Endodermal cell (in vitro differentiated cells): ENCODE data around the gene MACROD1. TPM values are rescaled to one million over a fixed set of nuclear protein-coding genes. Genes with fewer than 3 reads are reported as not detected.

Source experiments
- DNase-seq: peaks from one replicate; pipeline ENCODE4 v3.0.0-alpha.2; 2017
- H3K27ac ChIP-seq: 2 replicates; pipeline ENCODE4 v1.5.1; 2013; ENCODE audit warnings: mild to moderate bottlenecking, low read depth, low read length, moderate library complexity
- H3K27me3 ChIP-seq: 2 replicates; pipeline ENCODE4 v1.6.1; 2013; ENCODE audit warnings: mild to moderate bottlenecking, low read length, moderate library complexity; ENCODE audit not compliant: insufficient read depth, control insufficient read depth, poor library complexity, severe bottlenecking
- H3K36me3 ChIP-seq: 2 replicates; pipeline ENCODE4 v1.7.0; 2013; ENCODE audit warnings: mild to moderate bottlenecking, low read length, moderate library complexity; ENCODE audit not compliant: control insufficient read depth, insufficient read depth
- H3K4me1 ChIP-seq: one replicate; pipeline ENCODE4 v1.7.0; 2013; ENCODE audit warnings: low read length; ENCODE audit not compliant: control insufficient read depth, insufficient read depth
- H3K4me3 ChIP-seq: 2 replicates; pipeline ENCODE4 v1.5.1; 2013; ENCODE audit warnings: mild to moderate bottlenecking, low read length, moderate library complexity
- H3K9ac ChIP-seq: 2 replicates; pipeline ENCODE4 v1.6.1; 2013; ENCODE audit warnings: mild to moderate bottlenecking, low read length, moderate library complexity; ENCODE audit not compliant: poor library complexity, severe bottlenecking; ENCODE audit errors: extremely low read depth
- H3K9me3 ChIP-seq: 2 replicates; pipeline ENCODE4 v1.6.1; 2013; ENCODE audit warnings: mild to moderate bottlenecking, low read length, moderate library complexity; ENCODE audit not compliant: control insufficient read depth
- H3K27ac Mint-ChIP-seq: 2 replicates; pipeline ENCODE4 v1.8.0; 2020; ENCODE audit warnings: mixed read lengths
- H3K27me3 Mint-ChIP-seq: 2 replicates; pipeline ENCODE4 v1.8.0; 2021; ENCODE audit warnings: mild to moderate bottlenecking, mixed read lengths; ENCODE audit not compliant: insufficient read depth
- H3K36me3 Mint-ChIP-seq: 2 replicates; pipeline ENCODE4 v1.8.0; 2020; ENCODE audit warnings: low read depth, mixed read lengths
- H3K4me1 Mint-ChIP-seq: 2 replicates; pipeline ENCODE4 v1.8.0; 2020; ENCODE audit warnings: mixed read lengths
- H3K4me3 Mint-ChIP-seq: 2 replicates; pipeline ENCODE4 v1.8.0; 2020; ENCODE audit warnings: mild to moderate bottlenecking, moderate library complexity, mixed read lengths
- H3K9me3 Mint-ChIP-seq: 2 replicates; pipeline ENCODE4 v1.8.0; 2020; ENCODE audit warnings: mild to moderate bottlenecking, mixed read lengths
- WGBS, 2 experiments: methylation state at CpG; one replicate each; pipeline versions ENCODE4 v1.1.5 to v1.1.7; 2013; ENCODE audit warnings: missing lambda C conversion rate in 2 of 2, mixed read lengths in 1 of 2; ENCODE audit not compliant: insufficient coverage in 1 of 2, insufficient read length in 1 of 2; 5-methylcytosine and 5-hydroxymethylcytosine counted together
- total RNA-seq, 2 donors: library from RNA; stranded (reverse); fragmentation: NEBNext Ultra II Directional in 1 of 2; extraction: Animal tissue kit (Norgen Biotek cat#: 25700) in 1 of 2; gene quantifications; 2 replicates in 1 of 2; 3 replicates in 1 of 2; pipeline ENCODE4 v1.2.1, GENCODE V29; 2021
- TF ChIP-seq, protein P1 (sequence below): fragments of 200-600 bp; sonication (generic); conservative IDR thresholded peaks from 2 replicates; pipeline ENCODE4 v1.5.0; 2021; ENCODE audit warnings: antibody characterized with exemption, mild to moderate bottlenecking

MACROD1 gene
- total RNA-seq, 2 donors from 2014 or later = 23.0 to 41.9 TPM

DNA sequence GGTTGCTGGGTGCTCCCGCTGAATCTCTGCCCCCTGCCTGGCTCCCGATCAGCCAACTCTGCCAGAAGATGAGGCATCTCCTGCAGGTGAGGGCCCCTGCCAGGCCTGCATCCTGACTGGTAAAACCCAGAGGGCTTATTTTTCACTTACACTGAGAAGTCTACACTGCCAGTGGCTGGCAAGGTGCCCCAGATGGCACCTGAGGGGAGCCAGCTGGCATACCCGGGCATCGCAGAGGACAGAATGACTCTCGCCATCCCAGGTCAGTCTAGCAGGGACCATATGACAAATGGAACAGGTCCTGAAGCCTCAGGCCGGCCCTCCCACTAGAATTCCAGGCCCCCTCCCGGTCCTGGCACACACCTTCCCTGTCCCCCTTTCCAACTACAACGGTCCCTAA is 30.9 kb downstream of the MACROD1 start:
- TF ChIP-seq, protein P1, sequence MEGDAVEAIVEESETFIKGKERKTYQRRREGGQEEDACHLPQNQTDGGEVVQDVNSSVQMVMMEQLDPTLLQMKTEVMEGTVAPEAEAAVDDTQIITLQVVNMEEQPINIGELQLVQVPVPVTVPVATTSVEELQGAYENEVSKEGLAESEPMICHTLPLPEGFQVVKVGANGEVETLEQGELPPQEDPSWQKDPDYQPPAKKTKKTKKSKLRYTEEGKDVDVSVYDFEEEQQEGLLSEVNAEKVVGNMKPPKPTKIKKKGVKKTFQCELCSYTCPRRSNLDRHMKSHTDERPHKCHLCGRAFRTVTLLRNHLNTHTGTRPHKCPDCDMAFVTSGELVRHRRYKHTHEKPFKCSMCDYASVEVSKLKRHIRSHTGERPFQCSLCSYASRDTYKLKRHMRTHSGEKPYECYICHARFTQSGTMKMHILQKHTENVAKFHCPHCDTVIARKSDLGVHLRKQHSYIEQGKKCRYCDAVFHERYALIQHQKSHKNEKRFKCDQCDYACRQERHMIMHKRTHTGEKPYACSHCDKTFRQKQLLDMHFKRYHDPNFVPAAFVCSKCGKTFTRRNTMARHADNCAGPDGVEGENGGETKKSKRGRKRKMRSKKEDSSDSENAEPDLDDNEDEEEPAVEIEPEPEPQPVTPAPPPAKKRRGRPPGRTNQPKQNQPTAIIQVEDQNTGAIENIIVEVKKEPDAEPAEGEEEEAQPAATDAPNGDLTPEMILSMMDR = no peak
- no peak overlapping the region for H3K4me3 ChIP-seq
- Mint-ChIP-seq H3K9me3 (no peaks in the 10 kb centered on the region), H3K36me3 (no peaks in the 10 kb centered on the region), H3K4me1 (peaks cover 38% of the 10 kb centered on the region), H3K4me3 (no peak overlapping the region), H3K27ac (no peak overlapping the region), H3K27me3 (peaks cover 29% of the 10 kb centered on the region)
- H3K27ac ChIP-seq = no peak overlapping the region
- H3K4me1 ChIP-seq = peaks cover 28% of the 10 kb centered on the region
- no peak for DNase-seq
- H3K9me3 ChIP-seq = no peaks in the 10 kb centered on the region
- no peaks in the 10 kb centered on the region for H3K36me3 ChIP-seq
- no peak overlapping the region for H3K9ac ChIP-seq
- WGBS, 2 experiments = 91 to 92% methylated on average over 2 to 8 of the region's 8 CpGs
- H3K27me3 ChIP-seq = peaks cover 24% of the 10 kb centered on the region

DNA sequence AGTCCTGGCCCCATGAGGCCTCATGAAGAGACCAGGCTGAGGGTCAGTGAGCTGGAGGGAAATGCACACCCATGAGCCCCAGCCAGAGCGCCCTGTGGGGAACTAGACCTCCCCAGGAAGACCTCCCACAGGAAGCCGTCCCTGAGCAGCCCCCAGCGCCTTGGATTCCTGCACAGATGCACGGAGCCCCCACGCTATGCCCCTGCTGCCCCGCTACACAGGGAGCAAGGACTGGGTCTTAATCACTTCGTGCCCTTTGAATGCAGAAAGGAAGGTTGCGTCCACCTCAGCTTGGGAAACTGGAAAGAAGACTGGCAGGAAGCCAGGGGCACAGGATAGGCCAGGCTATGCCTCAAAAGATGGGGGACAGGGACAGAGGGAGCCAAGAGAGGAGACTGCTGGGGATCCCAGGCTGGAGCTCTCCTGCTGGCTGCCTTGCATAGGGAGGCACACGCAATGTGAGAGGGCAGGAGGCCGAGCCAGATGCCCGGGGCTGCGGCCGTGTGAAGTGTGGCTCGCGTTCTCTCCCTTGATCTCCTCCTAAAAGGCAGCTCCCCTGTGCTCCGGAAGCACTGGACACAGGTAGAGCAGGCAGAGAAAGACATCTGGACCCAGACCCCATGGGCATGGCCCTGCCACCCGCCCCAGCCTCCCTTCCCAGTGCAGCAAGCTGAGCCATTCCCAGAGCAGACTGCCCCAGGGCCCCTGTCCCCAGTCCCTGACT is 32.8 kb downstream of the MACROD1 start:
- H3K9me3 Mint-ChIP-seq = no peaks in the 10 kb centered on the region
- Histone ChIP-seq H3K9me3 (no peaks in the 10 kb centered on the region), H3K4me1 (peaks cover 25% of the 10 kb centered on the region), H3K9ac (no peak overlapping the region), H3K4me3 (no peak overlapping the region), H3K27ac (no peak overlapping the region), H3K27me3 (peaks cover 24% of the 10 kb centered on the region), H3K36me3 (no peaks in the 10 kb centered on the region)
- peaks cover 26% of the 10 kb centered on the region for H3K27me3 Mint-ChIP-seq
- DNase-seq = no peak
- H3K4me3 Mint-ChIP-seq = no peak overlapping the region
- 88 to 91% methylated on average over 16 to 17 of the region's 17 CpGs for WGBS, 2 experiments
- H3K36me3 Mint-ChIP-seq = no peaks in the 10 kb centered on the region
- H3K27ac Mint-ChIP-seq = no peak overlapping the region
- TF ChIP-seq, protein P1 = no peak
- H3K4me1 Mint-ChIP-seq = peaks cover 43% of the 10 kb centered on the region

DNA sequence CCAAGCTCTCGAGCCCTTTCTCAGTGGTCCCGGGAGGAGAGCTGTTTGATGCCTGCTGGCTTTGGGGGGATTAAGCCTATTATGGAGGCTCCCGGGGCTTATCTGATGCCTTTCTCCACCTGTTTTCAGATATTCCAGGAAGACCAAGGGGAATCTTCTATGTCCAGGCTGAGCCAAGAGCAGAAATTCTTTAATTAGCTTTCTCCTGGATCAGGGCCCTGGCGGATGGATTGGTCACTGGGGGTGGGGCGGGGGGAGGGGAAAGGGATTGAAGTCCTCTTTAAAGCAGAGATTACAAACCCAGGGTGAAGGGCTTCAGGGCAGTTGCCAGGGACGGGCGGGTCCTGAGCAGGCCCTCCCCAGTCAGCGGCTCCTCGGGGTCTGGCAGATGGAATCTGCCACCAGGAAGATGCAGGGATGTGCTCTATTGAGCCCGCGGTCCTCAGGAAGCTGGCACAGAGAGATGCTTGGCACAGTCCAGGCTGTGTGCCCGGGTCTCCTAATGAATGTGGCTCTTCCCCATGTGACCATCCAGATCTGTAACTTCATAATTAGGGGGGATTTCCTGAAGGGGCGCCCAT is 33.6 kb downstream of the MACROD1 start:
- Mint-ChIP-seq H3K4me1 (peaks cover 48% of the 10 kb centered on the region), H3K4me3 (peak overlapping the region; percentile 35), H3K27ac (peak overlapping the region; percentile 59), H3K36me3 (no peaks in the 10 kb centered on the region), H3K9me3 (no peaks in the 10 kb centered on the region), H3K27me3 (peaks cover 26% of the 10 kb centered on the region)
- Histone ChIP-seq H3K27ac (no peak overlapping the region), H3K4me1 (peaks cover 25% of the 10 kb centered on the region), H3K27me3 (peaks cover 24% of the 10 kb centered on the region), H3K36me3 (no peaks in the 10 kb centered on the region), H3K9ac (no peak overlapping the region), H3K9me3 (no peaks in the 10 kb centered on the region), H3K4me3 (peak overlapping the region; percentile 49)
- TF ChIP-seq, protein P1 = no peak
- 55 to 71% methylated on average over 12 to 13 of the region's 13 CpGs for WGBS, 2 experiments
- no peak for DNase-seq
